DOHH2 (cell line): Measurements from ENCODE around the gene DOCK4.

Experiments used
- H3F3A ChIP-seq: fragments of 200-600 bp; sonication (generic), shearing (Covaris generic); 2 replicates; pipeline ENCODE4 v1.6.0; 2016; ENCODE audit warnings: antibody characterized with exemption, mild to moderate bottlenecking; ENCODE audit not compliant: control insufficient read depth, insufficient read depth
- H3K27ac ChIP-seq: fragments of 200-600 bp; sonication (generic); 2 replicates; pipeline ENCODE4 v1.5.1; 2014; ENCODE audit warnings: low read depth, mild to moderate bottlenecking, low read length, moderate library complexity
- H3K27me3 ChIP-seq: fragments of 200-600 bp; sonication (generic); 2 replicates; pipeline ENCODE4 v1.6.1; 2014; ENCODE audit warnings: mild to moderate bottlenecking, low read length, mixed read lengths; ENCODE audit not compliant: control insufficient read depth
- H3K36me3 ChIP-seq: fragments of 200-600 bp; sonication (generic); 2 replicates; pipeline ENCODE4 v1.6.1; 2014; ENCODE audit warnings: mild to moderate bottlenecking, low read length, moderate library complexity, mixed read lengths; ENCODE audit not compliant: control insufficient read depth
- H3K4me1 ChIP-seq: fragments of 200-600 bp; sonication (generic); 2 replicates; pipeline ENCODE4 v1.6.1; 2014; ENCODE audit warnings: mild to moderate bottlenecking, low read length, mixed read lengths; ENCODE audit not compliant: control insufficient read depth
- H3K4me2 ChIP-seq: fragments of 200-600 bp; sonication (generic); 2 replicates; pipeline ENCODE4 v1.6.0; 2014; ENCODE audit warnings: mild to moderate bottlenecking, low read length, moderate library complexity
- H3K4me3 ChIP-seq: fragments of 200-600 bp; sonication (generic); 2 replicates; pipeline ENCODE4 v1.5.1; 2014; ENCODE audit warnings: mild to moderate bottlenecking, low read length, mixed read lengths
- H3K79me2 ChIP-seq: fragments of 200-600 bp; sonication (generic); 2 replicates; pipeline ENCODE4 v1.6.1; 2014; ENCODE audit warnings: mild to moderate bottlenecking, low read length, mixed read lengths; ENCODE audit not compliant: control insufficient read depth
- H3K9me2 ChIP-seq: fragments of 200-600 bp; sonication (generic); replicated peaks from 2 replicates; pipeline ENCODE4 v1.6.1; 2014; ENCODE audit warnings: mild to moderate bottlenecking, low read length, mixed read lengths; ENCODE audit not compliant: control insufficient read depth
- H3K9me3 ChIP-seq: fragments of 200-600 bp; sonication (generic); 2 replicates; pipeline ENCODE4 v1.6.1; 2014; ENCODE audit warnings: antibody characterized with exemption, low read length, mixed read lengths; ENCODE audit not compliant: control insufficient read depth, insufficient read depth
- H4K20me1 ChIP-seq: fragments of 200-600 bp; sonication (generic); 2 replicates; pipeline ENCODE4 v1.6.0; 2014; ENCODE audit warnings: low read depth, mild to moderate bottlenecking, antibody characterized with exemption, low read length, moderate library complexity; ENCODE audit not compliant: control insufficient read depth, insufficient read depth
- CTCF ChIP-seq: fragments of 200-600 bp; sonication (generic); IDR thresholded peaks from one replicate; pipeline ENCODE4 v1.5.1; 2014; ENCODE audit warnings: antibody characterized with exemption, mild to moderate bottlenecking, low read depth, low read length; ENCODE audit not compliant: poor library complexity, severe bottlenecking
- EZH2phosphoT487 ChIP-seq: fragments of 200-600 bp; sonication (generic); IDR thresholded peaks from 2 replicates; pipeline ENCODE4 v1.6.1; 2017; ENCODE audit warnings: borderline replicate concordance, mild to moderate bottlenecking, antibody characterized with exemption, low read length, moderate library complexity, mixed read lengths

Gene DOCK4

GRCh38 chr7:112005205-112005775, 200.9 kb downstream of the DOCK4 start:
- Histone ChIP-seq H3K9me2 (no peaks in the 10 kb centered on the region), H3K27ac (no peak overlapping the region), H3K4me2 (no peak overlapping the region)

GRCh38 chr7:112001091-112001826, 204.9 kb downstream of the DOCK4 start:
- Histone ChIP-seq H3K79me2 (no peaks in the 10 kb centered on the region), H3K4me2 (no peak overlapping the region), H3K4me3 (no peak overlapping the region), H4K20me1 (no peaks in the 10 kb centered on the region), H3K9me2 (no peaks in the 10 kb centered on the region), H3K9me3 (no peaks in the 10 kb centered on the region), H3K36me3 (no peaks in the 10 kb centered on the region), H3K27ac (no peak overlapping the region), H3K4me1 (no peaks in the 10 kb centered on the region), H3F3A (no peaks in the 10 kb centered on the region), H3K27me3 (no peaks in the 10 kb centered on the region)
- TF ChIP-seq CTCF: no peak
- no peak for TF ChIP-seq EZH2phosphoT487

More at GRCh38 chr7:112005205-112005775, 200.9 kb downstream of the DOCK4 start:
- Histone ChIP-seq H3K36me3 (no peaks in the 10 kb centered on the region), H3K79me2 (no peaks in the 10 kb centered on the region), H3F3A (no peaks in the 10 kb centered on the region), H3K9me3 (no peaks in the 10 kb centered on the region), H3K4me1 (no peaks in the 10 kb centered on the region), H4K20me1 (no peaks in the 10 kb centered on the region), H3K27me3 (no peaks in the 10 kb centered on the region), H3K4me3 (no peak overlapping the region)
- no peak for TF ChIP-seq EZH2phosphoT487
- no peak for TF ChIP-seq CTCF

GRCh38 chr7:111998326-111998725, 207.9 kb downstream of the DOCK4 start:
- Histone ChIP-seq H3K4me3 (no peak overlapping the region), H3K9me2 (no peaks in the 10 kb centered on the region), H4K20me1 (no peaks in the 10 kb centered on the region), H3K36me3 (no peaks in the 10 kb centered on the region), H3K4me1 (no peaks in the 10 kb centered on the region), H3F3A (no peaks in the 10 kb centered on the region), H3K27ac (no peak overlapping the region), H3K27me3 (no peaks in the 10 kb centered on the region), H3K4me2 (no peak overlapping the region), H3K9me3 (no peaks in the 10 kb centered on the region), H3K79me2 (no peaks in the 10 kb centered on the region)
- TF ChIP-seq EZH2phosphoT487: no peak

GRCh38 chr7:111997546-111997945, 208.7 kb downstream of the DOCK4 start:
- Histone ChIP-seq H3K4me2 (no peak overlapping the region), H3K79me2 (no peaks in the 10 kb centered on the region), H3K36me3 (no peaks in the 10 kb centered on the region), H4K20me1 (no peaks in the 10 kb centered on the region), H3K9me3 (no peaks in the 10 kb centered on the region), H3K27ac (no peak overlapping the region), H3K27me3 (no peaks in the 10 kb centered on the region), H3K4me3 (no peak overlapping the region), H3K4me1 (no peaks in the 10 kb centered on the region), H3F3A (no peaks in the 10 kb centered on the region), H3K9me2 (no peaks in the 10 kb centered on the region)
- no peak for TF ChIP-seq CTCF
- TF ChIP-seq EZH2phosphoT487: no peak
